ENCODE results near the gene MYEOV.

GRCh38 chr11:69249311-69250185 is 44.4 kb upstream of the MYEOV start:
- TF ChIP-seq AFF4 (CRISPR knock-in tag; IDR thresholded peaks at IDR 0.05; ENCODE audit: borderline replicate concordance): no peak
- TF ChIP-seq CTCF (IDR thresholded peaks at IDR 0.05): no peak
- TF ChIP-seq, protein P1, sequence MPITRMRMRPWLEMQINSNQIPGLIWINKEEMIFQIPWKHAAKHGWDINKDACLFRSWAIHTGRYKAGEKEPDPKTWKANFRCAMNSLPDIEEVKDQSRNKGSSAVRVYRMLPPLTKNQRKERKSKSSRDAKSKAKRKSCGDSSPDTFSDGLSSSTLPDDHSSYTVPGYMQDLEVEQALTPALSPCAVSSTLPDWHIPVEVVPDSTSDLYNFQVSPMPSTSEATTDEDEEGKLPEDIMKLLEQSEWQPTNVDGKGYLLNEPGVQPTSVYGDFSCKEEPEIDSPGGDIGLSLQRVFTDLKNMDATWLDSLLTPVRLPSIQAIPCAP (CRISPR knock-in tag; IDR thresholded peaks at IDR 0.05): no peak
- no peak for TF ChIP-seq ZNF138 (CRISPR knock-in tag; conservative IDR thresholded peaks at IDR 0.05)
- TF ChIP-seq, protein P2, sequence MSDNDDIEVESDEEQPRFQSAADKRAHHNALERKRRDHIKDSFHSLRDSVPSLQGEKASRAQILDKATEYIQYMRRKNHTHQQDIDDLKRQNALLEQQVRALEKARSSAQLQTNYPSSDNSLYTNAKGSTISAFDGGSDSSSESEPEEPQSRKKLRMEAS (CRISPR knock-in tag; IDR thresholded peaks at IDR 0.05): no peak
- no peak for TF ChIP-seq SP1 (CRISPR knock-in tag; conservative IDR thresholded peaks at IDR 0.05)
- no peak for TF ChIP-seq ZNF532 (CRISPR knock-in tag; IDR thresholded peaks at IDR 0.05; ENCODE audit: borderline replicate concordance)
- no peak for TF ChIP-seq HMGXB4 (CRISPR knock-in tag; IDR thresholded peaks at IDR 0.05)
- TF ChIP-seq E2F4 (CRISPR knock-in tag; IDR thresholded peaks at IDR 0.05; ENCODE audit: borderline replicate concordance, low read depth): no peak
- TF ChIP-seq, protein P3, sequence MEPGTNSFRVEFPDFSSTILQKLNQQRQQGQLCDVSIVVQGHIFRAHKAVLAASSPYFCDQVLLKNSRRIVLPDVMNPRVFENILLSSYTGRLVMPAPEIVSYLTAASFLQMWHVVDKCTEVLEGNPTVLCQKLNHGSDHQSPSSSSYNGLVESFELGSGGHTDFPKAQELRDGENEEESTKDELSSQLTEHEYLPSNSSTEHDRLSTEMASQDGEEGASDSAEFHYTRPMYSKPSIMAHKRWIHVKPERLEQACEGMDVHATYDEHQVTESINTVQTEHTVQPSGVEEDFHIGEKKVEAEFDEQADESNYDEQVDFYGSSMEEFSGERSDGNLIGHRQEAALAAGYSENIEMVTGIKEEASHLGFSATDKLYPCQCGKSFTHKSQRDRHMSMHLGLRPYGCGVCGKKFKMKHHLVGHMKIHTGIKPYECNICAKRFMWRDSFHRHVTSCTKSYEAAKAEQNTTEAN (CRISPR knock-in tag; IDR thresholded peaks at IDR 0.05): peak; percentile 71; the same call in 1 of the 2 replicates

Data from WTC11 (cell line).